ENCODE results near the gene NUCKS1.
A peak's percentile ranks its signal among the peaks of the same experiment; 100 is the strongest.

The NUCKS1 gene

DNA sequence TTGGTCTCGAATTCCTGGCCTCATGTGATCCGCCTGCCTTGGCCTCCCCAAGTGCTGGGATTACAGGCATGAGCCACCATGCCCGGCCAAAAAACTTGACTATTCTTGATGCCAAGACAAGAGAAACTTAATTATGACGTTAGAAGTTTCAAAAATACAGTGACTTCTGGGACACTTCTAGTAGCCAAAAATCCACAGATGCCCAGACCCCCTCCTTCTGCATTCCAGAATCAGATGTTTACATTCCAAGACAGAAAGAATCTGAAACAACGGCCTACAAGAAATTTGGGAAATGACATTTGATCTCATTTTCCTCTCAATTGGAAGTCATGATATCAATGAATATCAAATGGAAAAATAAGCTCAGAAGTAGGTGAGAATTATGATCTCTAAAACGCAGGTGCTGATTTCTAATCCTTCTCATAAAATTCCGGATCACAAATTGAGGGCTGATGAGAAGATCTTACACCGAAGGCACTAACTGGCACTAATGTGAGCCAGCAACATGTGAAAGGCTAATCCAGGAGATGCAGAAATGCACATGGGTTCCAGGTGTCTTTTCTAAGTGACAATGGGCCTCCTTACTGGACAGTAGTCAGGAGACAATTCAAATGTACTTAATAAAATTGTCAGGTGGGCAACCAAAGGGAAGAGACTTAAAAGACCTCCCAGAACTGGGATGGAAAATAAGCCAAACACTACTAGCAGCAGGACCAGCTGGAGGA is 19.8 kb upstream of the NUCKS1 start:
- no peak for DNase-seq

DNA sequence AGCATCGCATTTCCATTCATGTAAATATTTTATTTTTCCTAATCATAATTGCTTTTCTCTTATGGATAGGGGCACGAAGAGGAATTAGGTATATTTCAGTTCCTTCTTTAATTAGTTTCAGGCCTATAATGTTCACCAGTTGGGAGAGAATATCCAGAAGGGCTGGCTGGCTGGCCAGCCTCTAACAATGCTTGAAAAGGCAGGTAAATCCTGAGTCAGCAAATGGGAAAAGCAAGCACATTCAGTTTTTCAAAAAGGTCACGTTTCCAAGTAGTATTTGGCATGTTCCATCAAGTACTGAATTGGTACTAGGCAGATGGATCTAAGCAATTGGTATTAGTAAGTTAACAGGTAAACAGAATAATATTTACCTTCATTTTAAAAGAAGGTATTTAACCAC is 17.3 kb upstream of the NUCKS1 start:
- no peak for DNase-seq

DNA sequence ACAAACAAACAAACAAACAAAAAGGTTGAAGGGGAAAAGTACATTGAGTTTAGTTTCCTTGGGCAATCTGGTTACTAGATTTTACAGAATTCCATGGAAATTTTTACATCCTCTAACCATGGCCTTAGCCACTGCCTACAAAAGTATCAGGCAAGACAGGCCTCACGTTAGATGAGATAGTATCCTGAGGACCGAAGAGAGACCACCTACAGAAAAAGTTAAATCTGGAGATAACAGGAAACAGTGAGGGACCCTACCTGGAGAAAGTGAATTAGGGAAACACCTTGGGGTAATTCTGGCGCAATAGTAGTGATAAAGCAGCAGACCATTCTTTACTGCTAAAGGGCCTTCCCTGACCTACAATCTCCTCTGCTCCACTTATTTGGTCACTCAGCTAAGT is 16.6 kb upstream of the NUCKS1 start:
- DNase-seq = no peak

DNA sequence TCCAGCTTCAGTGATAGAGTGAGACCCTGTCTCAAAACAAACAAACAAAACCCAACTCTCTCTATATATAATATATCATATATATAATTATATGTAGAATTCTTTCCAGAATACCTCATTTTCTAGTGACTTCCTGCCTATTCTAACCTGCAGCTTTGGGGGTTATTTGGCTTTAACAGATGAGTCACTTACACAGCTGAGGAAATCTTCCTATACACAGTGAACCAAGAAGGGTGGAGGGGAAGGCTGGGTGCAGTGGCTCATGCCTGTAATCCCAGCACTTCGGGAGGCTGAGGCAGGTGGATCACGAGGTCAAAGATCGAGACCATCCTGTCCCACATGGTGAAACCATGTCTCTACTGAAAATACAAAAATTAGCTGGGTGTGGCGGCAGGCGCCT is 16.1 kb upstream of the NUCKS1 start:
- DNase-seq = no peak

DNA sequence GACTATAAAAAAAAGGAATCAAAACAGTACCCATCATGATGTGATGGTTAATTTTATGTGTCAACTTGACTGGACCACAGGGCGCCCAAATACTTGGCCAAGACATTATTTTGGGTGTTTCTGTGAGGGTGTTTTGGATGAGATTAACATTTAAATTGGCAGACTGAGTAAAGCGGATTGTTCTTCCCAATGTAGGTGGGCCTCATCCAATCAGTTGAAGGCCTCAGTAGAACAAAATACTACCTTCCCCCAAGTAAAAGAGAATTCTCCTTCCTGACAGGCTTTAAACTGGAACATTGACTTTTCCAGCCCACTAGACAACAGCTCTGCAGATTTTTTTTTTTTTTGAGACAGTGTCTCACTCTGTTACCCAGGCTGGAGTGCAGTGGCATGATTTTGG is 14.6 kb upstream of the NUCKS1 start:
- DNase-seq = no peak

DNA sequence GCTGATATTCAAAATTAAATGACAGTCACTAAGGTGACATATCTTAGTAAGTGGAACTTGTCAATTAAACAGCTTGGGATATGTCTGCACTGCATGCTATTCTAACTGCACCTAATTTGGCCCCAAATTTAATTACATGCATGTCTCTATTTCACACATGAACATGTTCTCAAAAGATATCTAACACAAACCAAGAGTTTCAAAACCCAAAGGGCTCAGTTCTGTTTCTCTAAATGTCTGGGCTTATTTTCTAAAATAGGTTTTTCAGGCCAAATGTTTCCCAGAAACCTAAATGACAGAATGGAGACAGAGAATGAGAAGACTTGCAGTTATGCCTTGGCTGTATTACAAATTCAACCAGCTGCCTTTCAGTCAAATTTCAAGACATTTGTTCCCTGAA is 14.0 kb upstream of the NUCKS1 start:
- DNase-seq = no peak

DNA sequence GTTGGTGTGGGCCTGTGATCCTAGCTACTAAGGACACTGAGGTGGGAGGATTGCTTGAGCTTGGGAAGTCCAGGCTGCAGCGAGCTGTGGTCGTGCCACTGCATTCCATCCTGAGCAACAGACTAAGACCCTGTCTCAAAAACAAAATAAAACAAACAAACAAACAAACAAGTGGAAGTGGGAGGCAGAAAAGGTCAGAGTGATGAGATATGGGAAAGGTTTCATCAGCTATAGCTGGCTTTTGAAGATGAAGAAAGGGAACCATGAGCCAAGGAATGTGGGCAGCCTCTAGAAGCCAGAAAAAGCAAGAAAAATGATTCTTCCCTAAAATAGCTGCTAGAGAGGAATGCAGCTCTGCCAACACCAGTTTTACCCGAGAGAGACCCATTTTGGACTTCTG is 10.6 kb upstream of the NUCKS1 start:
- DNase-seq = no peak

DNA sequence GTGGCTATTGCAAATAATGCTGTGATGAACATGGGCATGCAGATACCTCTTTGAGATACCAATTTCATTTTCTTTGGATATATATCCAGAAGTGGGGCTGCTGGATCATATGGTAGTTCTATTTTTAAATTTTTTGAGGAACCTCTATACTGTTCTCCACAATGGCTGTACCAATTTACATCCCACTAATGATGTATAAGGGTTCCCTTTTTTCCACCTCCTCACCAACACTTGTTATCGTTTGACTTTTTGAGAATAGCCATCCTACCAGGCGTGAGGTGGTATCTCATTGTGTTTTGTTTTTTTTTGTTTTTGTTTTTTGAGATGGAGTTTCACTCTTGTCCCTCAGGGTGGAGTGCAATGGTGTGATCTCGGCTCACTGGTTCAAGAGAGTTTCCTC is 6.6 kb upstream of the NUCKS1 start:
- no peak for DNase-seq

DNA sequence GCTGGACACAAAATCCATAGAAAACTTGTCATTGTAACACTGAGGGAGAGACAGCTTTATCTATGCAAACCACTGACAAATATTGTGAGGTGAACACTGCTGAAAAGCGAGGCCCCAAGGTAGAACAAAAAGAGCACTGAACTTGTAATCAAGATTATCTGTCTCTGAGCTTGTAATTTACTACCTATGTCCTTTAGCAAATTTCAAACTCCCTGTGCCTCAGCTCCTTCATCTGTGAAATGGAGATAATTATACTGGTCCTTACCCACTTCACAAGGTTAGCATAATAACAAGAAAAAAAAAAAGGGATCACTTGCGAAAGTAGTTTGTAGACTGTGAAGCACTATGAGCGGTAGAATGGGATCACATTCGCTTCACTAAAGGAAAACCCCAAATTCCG is 4.9 kb upstream of the NUCKS1 start:
- DNase-seq = no peak

DNA sequence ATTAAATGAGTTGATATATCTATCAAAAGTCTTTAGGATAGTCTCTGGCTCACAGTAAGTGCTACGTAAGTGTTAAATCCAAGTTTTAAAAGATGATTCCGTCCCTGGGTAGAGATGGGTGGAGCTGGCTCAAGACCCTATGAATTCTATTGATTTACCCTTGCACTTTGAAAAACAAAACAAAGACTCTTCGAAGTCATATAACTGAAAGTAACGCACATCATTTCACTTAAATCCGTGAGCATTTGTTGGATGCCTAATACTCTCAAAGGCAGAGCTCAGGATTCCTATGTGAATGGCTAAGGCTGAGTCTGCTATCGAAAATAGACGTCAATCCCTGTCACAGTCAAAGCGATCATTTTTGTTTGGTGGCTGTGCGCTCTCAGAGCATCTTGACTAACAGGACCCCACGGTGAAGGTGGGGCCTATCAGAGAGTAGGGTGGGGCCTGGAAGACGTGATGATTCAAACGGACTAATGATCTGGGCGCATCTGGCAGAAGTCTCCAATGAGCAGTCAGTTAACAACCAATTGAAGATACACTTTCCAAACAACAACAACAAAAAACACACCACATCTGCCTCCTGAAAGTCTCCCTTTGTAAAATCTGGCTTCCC is 1.2 kb upstream of the NUCKS1 start:
- no peak for DNase-seq

DNA sequence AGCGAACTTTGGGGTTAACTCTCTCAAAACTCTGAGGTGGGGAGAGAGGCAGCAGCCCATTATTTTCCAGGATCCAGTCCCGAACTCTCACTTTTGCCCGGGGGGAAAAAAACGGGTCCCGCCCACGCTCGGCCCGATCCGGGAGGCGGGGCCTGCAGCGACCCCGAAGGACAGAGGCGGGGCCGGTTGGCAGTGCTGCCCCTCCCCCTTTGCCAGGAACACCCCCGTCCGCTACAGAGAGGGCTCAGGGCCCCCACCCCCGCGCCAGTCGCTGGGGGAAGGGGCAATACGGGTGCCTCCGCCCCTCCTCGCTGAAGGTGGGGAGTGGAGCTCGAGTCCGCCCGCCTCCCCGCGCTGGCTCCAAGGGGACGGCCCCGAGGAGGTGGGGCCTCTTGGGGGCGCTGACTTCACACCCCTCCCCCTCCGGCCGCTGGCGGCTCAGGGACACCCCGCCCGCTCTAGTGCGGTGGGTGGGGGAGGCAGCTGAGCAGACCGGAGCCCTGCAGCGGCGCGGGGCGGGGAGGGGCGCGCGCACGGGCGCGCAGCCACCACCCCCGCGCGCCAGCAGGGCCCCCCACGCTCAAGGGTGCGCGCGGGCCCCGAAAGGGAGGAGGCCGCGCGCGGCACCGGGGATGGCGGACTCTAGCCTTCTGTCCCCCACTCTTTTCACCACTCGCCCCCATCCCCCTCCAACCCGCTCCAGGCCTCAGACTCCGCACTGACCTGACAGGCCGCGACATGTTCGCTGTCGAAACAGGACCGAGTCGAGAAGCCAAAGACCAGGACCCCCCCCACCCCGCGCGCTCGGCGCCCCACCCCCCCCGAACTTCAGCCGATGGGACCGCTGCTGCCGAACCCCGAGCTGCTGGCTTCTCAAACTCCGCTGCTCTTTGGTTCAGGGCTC is 496 bp downstream of the NUCKS1 start:
- peak; percentile 95 for DNase-seq

DNA sequence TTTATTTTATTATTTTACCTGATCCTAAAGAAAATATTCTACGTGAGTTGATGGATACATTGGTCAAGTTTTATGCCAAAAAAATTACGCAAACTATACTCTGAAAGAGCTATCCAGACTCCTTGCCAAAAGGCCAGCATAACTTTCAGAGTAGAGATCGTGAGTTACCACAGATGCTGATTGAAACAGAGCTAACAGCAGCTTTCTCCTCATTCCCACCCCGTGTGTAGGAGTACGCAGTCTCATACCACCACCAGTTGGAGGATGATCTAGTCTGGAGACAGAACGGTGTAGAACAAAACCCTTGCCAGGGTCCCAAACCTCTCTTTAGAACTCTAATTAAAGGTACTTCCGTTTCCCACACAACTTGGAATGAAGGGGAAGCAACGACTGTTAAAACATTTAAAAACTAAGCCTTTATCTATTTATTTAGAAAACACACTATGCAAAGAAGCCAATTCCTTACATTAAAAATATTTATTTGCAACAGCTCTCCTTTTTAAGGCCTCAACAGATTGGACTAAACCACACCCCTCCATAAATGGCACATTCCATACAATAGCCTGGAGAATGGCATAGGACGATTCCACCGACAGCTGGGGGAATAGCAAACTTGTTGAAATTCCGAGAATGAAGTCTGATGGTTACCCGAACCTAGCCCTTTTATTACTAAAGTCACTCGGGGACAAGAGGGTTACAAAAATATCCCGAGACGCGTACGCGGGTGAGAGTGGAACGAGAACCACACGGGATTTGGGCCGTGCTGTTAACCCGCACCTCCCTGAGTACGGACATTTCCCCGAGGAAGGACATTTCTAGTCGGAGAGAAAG is 1.4 kb downstream of the NUCKS1 start:
- DNase-seq = no peak

DNA sequence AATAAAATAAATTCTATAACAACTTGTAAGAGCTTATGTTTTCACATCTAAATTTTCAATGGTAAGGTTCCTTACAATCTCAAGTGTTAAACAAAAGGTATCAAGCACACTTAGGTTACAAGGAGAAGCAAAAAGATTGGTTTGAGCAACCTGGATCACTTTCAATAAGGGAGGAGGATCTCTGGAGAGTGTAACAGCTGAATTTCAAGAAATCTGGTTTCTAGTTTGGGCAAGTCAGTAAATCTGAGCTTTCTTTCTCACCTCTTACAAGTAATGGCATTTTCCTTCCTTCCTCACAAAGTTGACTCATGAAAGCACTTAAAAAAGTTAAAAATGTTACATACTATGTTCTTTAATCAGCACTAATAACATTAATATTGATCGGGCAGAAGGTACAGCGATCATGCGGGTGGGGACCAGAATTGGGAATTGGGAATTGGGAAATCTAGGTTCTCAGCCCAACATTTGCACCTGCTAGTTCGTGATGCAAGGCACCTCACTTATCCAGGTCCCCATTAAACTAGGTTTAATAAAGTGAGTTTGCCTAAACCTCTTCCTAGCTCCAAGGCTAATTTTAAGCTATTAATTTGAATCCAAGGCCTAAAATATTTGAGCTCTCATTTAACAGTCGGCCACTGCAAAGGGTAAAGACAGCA is 3.1 kb downstream of the NUCKS1 start:
- no peak for DNase-seq

DNA sequence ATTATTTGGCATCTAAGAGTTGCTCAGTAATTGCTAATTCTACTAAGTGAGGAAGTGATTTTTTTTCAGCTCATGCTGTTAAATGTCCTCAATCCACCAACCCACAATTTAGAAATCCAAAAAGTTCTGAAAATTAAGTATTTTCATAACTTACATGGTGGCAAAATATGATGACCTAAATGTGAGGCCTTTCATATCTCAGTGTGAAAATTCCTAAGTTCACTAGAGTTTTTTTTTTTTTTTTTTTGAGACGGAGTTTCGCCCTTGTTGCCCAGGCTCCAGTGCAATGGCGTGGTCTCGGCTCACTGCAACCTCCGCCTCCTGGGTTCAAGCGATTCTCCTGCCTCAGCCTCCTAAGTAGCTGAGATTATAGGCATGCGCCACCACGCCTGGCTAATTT is 5.6 kb downstream of the NUCKS1 start:
- no peak for DNase-seq

DNA sequence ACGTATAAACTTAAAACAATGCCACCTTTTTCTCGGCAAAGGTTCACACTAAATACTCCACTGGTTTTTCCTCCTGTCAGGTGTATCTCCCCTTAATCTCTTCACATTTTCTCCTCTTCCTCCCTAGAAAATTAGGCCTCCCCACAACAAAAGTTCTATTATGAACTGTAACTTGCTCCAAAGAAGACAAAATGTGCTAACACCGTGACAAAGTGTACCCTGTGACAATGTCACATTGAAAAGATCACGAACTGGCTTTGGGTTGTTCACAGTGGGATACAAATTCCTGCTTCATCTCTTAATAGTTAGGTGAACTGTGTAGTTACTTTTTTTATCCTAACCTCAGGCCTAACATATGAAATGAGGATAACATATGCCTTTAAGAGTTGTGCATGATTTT is 6.0 kb downstream of the NUCKS1 start:
- no peak for DNase-seq

DNA sequence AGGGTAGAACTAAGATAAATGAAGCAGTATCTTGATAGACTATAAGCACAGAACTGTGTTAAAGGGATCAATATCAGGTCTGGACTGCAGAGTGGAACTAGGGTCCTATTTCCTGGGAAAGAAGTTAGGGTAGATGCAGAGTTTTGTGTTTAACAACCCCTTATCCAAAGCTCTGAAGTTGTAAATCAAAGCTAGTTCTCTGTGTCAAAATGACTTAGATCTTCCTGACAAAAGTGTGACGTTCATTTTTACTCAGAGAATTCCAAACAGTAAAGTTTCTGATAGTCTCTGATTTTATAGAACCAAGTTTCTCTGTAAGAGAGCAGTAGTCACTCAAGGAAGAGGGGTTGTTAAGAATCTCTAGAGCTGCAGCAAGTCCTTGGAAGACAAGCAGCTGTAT is 8.3 kb downstream of the NUCKS1 start:
- no peak for DNase-seq

DNA sequence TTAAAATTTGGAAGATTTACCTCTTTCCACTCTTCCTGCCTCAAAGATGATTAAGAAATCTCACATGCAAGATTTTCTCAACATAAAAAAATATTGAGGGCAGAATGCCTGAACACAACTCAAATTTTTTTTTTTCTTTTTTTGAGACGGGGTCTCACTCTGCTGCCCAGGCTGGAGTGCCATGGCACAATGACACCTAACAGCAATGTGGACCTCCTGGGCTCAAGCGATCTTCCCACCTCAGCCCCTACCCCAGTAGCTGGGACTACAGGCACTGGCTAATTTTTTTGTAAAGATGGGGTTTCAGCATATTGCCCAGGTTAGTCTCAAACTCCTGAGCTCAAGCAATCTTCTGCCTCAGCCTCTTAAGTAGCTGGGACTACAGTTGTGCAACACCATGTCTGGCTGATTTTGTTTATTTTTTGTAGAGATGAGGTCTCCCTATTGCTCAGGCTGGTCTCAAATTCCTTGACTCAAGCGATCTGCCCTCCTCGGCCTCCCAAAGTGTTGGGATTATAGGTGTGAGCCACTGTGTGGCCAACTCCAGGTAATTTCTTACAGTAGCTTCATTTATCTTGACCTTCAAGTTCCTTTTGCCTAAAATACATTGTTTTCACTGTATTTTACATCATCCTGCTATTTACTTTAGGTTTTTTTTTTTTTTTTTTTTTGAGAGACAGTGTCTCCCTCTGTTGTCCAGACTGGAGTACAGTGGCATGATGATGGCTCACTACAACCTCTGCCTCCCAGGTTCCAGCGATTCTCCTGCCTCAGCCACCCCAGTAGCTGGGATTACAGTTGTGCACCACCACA is 10.4 kb downstream of the NUCKS1 start:
- no peak for DNase-seq

DNA sequence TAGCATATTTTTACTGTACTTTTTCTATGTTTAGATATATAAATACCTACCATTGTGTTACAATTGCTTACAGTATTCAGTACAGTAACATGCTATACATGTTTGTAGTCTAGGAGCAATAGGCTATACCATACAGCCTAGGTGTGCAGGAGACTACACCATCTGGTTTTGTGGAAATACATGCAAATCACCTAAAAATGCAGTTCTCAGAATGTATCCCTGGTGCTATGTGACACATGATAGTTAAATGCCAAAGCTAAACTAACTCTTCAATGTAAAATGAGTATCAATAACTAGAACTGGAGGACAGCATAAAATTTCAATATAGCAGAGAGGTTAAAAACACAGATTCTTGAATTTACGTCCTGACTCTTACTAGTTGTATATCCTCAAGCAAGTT is 14.8 kb downstream of the NUCKS1 start:
- DNase-seq = no peak

DNA sequence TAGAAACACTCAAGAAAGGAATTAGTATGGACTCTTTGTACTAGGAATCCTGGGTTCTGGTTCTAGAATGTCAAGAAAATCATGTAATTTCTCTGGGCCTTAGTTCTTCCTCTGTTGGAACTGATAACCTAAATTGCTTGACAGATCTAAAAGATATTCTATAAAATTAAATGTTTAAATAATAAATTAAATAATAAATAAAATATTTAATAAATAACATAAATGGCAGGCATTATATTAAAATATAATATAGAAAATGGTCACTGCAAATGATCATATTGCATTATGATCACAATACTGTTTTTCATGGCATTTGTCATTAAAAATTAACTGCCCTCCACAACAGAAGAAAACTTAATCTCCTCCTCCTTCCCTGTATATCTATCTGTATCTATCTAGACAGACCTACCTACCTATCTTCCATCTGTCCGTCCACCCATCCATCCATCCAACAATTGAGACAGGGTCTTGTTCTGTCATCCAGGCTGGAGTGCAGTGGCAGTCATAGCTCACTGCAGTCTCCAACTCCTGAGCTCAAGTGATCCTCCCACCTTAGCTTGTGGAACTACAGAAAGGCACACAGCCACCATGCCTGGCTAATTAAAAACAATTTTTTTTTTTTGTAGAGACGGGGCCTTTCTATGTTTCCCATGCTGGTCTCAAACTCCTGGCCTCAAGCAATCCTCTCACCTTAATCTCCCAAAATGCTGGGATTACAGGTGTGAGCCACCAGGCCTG is 16.4 kb downstream of the NUCKS1 start:
- DNase-seq = no peak

DNA sequence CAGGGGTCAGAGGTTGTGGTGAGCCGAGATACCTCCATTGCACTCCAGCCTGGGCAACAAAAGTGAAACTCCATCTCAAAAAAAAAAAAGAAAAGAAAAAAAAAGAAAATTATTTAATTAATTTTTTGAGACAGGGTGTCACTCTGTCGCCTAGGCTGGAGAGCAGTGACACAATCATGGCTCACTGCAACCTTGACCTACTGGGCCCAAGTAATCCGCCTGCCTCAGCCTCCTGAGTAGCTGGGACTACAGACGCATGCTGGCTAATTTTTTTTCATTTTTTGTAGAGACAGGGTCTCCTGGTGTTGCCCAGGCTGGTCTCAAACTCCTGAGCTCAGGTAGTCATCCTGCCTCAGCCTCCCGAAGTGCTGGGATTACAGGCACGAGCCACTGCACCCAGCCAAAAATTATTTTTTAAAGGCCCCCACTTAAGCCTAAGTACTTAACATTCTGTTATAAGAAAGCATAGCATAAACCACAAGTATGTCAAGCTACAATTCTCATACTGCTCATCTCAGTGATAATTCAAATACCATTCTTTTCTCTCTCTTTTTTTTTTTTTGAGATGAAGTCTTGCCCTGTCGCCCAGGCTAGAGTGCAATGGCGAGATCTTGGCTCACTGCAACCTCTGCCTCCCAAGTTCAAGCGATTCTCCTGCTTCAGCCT is 19.9 kb downstream of the NUCKS1 start:
- no peak for DNase-seq
